HG03135 (cell line): ENCODE data around the gene RXRB.
"Not testable (repeated sequence)": the region's sequence is repeated elsewhere in the genome, so short reads cannot be mapped to it uniquely, and the experiment has no call there.

ENCODE experiments used
- ATAC-seq: cut with Tn5 transposase; IDR thresholded peaks from one replicate; pipeline ENCODE4 v1.9.1; 2021; ENCODE audit warnings: mild to moderate bottlenecking, moderate library complexity; ENCODE audit not compliant: unreplicated experiment

RXRB gene

GRCh38 chr6:33200219-33201146, at the start of gene RXRB, which contains the start of gene SLC39A7:
Gene RXRB (minus strand): TSS chr6:33200665. CDS start chr6:33200476, 189 bp downstream.
Gene SLC39A7 (plus strand): TSS chr6:33200867. CDS start chr6:33201246, 379 bp downstream.
- peak; percentile 54 for ATAC-seq

DNA sequence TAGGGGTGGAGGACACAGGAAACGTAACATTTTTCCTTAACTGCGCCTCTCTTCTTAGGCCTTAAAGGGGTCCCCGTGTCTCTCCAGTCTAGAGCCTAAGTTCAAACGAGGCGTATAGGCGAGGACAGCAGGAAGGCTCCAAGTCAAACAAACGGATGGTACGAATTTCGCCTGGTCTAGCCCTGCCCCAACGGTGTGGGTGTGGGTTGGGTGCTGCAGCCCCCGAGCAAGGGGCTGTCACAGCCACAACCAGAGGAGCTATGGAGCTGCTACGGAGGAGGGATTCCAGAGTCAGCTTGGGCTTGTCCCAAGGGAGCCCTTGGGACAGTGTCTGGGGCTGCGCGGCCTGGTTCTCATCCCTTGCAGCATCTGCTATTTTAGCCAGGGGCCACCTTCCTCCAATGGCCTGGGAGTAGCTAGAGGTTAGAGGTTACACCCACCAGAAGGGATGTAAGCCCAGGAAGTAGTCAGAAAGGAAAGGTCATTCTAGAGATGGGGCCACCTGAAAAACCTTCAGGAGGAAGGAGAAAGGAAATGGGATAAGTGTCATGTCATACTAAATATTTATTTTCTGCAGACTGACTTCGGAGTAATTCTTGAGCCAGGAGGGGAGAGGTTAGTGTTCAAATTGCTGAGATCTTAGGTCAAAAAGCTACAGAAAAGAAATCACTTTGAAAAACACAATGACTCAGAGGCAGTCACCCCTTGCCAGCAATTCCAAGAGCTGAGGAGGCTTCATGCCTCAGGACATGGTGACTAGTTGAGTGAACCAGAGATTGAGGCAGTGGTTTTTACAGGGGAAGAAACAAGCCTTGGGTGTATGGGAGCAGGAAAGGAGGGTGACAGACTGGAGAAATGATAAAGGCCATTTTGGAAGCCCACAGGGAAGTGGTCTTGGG, 49.5 kb upstream of the RXRB start:
- ATAC-seq: no peak

- ATAC-seq: peak; percentile 84
These were observed 48.7 kb upstream of the RXRB start for GRCh38 chr6:33248932-33249731.

DNA sequence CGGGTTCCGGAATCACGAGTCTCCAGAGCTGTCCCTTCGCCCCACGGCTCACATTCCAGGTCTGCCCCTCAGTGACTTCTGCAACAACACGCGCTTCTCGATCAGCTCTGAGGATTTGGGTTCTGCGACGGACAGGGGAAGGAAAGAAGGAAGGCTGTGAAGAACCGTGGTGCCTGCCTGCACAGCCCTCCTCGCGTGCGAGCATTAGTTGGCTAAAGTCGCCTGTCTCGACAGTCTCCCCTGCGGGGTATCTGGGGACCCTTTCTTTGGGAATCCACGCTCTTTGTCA, 48.1 kb upstream of the RXRB start:
- ATAC-seq: peak; percentile 7

- peak; percentile 36 for ATAC-seq
These were observed 47.6 kb upstream of the RXRB start for GRCh38 chr6:33247977-33248642.

GRCh38 chr6:33243476-33243875, 43.0 kb upstream of the RXRB start:
- ATAC-seq: no peak

DNA sequence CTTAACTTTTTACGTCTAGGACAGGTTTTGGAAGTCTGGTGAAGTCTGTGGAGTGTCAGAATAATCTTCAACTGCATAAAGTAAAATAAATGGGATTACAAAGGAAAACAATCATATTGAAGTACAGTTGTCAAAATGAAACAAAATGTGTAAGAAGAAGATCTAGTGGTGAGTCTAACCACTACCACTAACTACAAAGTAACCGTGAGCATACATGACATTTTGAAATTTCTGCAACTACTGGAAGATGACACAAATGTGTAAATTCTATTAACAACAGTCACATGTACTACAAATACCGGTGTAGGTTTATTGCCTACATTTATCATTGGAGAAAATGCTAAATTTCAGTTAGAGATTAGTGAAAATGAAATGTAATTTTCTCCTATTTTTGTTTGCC, 41.5 kb upstream of the RXRB start:
- no peak for ATAC-seq

GRCh38 chr6:33237741-33238140, 37.3 kb upstream of the RXRB start:
- no peak for ATAC-seq

GRCh38 chr6:33236852-33237251, 36.4 kb upstream of the RXRB start:
- no peak for ATAC-seq

DNA sequence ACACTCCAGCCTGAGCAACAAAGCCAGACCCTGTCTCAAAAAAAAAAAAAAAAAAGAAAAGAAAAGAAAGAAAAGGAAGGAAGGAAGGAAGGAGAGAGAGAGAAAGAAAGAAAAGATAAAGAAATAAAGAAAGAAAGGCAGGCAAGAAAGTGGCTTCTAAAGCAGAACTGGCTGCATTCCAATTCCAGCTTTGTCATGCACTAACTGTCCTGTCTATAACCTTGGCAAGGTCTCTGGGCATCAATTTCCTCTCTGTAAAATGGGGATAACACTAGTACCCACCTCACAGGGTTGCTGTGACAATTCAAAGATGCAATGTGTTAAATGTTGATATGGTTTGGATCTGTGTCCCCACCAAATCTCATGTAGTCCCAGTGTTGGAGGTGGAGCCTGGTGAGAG, 35.9 kb upstream of the RXRB start:
- ATAC-seq: no peak

- ATAC-seq: no peak
These were observed 34.8 kb upstream of the RXRB start for GRCh38 chr6:33235221-33235634.

- ATAC-seq: not testable (repeated sequence)
These were observed 26.1 kb upstream of the RXRB start for GRCh38 chr6:33226503-33227120.

- no peak for ATAC-seq
These were observed 17.2 kb upstream of the RXRB start for GRCh38 chr6:33217681-33218080.

- ATAC-seq: no peak
These were observed 16.8 kb upstream of the RXRB start for GRCh38 chr6:33217246-33217645.

DNA sequence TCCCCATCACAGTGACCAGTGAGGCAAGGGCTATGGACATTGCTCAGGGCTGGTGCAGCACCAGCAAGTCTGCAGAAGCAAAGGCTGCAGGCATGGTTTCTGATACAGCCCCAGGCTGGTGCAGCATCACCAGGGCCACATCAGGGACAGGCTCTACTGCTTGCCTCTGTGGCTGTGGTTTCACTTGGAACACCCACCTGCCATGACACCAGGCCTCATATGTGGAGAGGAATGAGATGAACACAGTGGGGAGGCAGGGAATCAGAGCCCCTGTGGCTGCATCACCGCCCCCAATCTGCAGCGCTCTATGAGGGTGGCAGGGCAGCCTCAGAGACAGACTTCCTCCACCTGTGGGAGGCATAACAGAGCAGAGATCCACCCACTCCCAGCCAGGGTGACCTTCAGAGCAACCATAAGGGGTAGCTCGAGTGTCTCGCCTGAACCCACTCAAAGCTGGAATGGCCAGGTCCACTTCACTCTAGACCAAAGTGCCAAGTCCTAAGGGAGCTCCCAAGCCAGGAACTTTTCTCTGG, 15.7 kb upstream of the RXRB start:
- ATAC-seq: no peak

GRCh38 chr6:33215271-33216116, 15.0 kb upstream of the RXRB start:
- ATAC-seq: no peak

- no peak for ATAC-seq
These were observed 13.5 kb upstream of the RXRB start for GRCh38 chr6:33213989-33214335.

DNA sequence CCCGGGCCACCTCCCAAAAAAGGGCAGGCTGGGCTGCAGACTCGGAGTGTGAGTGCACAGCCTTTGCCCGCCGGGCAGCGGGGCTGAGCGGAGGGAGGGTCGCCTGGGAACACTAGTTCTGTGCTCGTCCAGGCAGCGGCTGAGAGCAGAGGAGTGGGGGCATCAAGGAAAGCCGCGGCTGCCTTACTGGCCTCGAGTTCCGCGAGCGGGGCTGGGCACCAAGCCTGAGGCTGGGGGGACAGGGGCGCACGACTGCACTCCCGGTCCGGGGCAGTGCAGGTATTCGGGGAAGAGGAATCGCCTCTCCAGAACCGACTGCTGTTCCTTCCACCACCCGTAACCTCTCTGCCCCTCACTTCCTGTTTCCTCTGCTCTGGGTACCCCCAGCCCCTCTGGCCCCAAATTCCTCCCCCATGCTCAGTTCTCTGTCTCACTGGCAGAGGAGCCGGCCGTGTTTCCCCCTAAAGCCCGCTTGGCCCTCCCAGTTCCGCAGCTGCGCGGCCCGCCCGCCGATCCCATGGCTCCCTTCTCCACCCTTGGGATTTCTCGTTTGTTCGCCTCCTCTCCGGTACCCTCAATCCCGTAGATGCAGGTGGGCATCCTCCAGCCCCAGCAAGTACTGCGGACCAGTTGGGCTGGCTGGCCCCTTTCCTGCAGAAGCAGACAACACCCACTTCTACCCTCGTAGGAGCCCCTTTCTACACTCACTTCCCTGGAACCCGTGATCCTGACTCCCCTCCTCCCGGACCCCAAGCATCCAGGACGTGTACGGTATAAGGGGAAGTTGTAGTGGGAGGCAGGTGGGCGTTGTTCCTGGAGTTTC, 12.9 kb upstream of the RXRB start:
- ATAC-seq: no peak
